BE2C (cell line): ENCODE measurements around the gene POM121.
A peak's percentile ranks its signal among the peaks of the same experiment; 100 is the strongest.
"Not testable (repeated sequence)": the region's sequence is repeated elsewhere in the genome, so short reads cannot be mapped to it uniquely, and the experiment has no call there.

ENCODE experiments used
- DNase-seq: peaks from one replicate; pipeline ENCODE4 v3.0.0-alpha.2; 2020
- H3K27me3 ChIP-seq: fragments of 250-450 bp; sonication (Bioruptor Pico); 2 replicates; pipeline ENCODE4 v1.5.1; 2020; ENCODE audit warnings: mild to moderate bottlenecking
- H3K36me3 ChIP-seq: fragments of 250-450 bp; sonication (Bioruptor Pico); 2 replicates; pipeline ENCODE4 v1.5.1; 2020; ENCODE audit warnings: mild to moderate bottlenecking
- H3K4me1 ChIP-seq: fragments of 250-450 bp; sonication (Bioruptor Pico); 2 replicates; pipeline ENCODE4 v1.5.1; 2020
- H3K4me3 ChIP-seq: 2 replicates; pipeline ENCODE4 v1.5.1; 2011; ENCODE audit warnings: low read depth, low read length
- H3K9me3 ChIP-seq: fragments of 250-450 bp; sonication (Bioruptor Pico); 2 replicates; pipeline ENCODE4 v1.5.1; 2020

POM121 gene

DNA sequence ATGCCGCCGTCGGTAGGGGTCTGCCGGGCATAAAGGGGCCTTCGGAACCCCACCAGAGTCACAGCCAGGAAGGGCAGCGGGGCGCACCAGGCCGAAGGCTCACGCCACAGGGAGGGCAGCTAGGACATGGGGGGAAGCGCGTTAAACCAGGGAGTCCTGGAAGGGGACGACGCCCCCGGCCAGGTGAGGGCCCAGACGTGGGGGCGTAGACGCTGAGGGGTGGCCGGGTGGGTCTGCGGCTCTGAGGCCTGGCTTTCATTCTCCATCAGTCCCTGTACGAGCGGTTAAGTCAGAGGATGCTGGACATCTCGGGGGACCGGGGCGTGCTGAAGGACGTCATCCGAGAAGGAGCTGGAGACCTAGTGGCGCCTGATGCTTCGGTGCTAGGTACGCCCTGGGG, 44.8 kb downstream of the POM121 start:
- not testable (repeated sequence) for H3K27me3 ChIP-seq, H3K36me3 ChIP-seq, DNase-seq, H3K4me3 ChIP-seq, H3K4me1 ChIP-seq, H3K9me3 ChIP-seq

DNA sequence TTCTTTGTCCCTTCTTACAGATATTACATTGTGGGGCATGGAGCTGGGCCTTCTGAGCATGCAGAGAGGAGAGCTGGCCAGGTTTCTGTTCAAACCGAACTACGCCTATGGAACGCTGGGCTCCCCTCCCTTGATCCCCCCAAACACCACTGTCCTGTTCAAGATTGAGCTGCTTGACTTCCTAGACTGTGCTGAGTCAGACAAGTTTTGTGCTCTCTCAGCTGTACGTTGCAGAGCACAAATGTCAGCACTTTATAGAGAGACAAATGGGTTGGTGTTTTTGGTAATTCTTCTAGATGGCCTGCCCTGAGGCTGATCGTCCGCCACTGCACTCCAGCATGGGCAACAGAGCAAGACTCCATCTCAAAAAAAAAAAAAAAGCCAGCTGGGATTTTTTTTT, 46.6 kb downstream of the POM121 start:
- not testable (repeated sequence) for H3K9me3 ChIP-seq, H3K4me1 ChIP-seq, H3K27me3 ChIP-seq, H3K4me3 ChIP-seq, DNase-seq, H3K36me3 ChIP-seq

DNA sequence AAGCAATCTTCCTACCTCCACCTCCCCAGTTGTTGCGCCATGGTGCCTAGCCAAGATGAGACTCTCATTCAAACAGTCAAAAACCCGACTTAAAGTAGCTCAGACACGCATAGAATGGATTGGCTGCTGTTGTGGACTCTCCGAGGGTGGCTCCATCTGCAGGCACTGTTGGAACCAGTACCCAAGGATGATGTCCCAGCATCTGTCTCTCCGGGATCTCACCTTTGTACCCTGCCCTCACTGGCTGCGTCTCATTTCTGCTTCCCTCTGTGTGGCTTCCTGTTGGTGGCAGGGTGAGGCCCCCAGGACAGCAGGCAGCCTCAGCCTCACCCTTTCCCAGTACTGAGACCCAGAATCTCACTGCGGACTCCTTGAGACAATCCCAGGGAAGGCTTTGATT, 49.9 kb downstream of the POM121 start:
- not testable (repeated sequence) for H3K4me3 ChIP-seq, DNase-seq, H3K9me3 ChIP-seq, H3K27me3 ChIP-seq, H3K4me1 ChIP-seq, H3K36me3 ChIP-seq

DNA sequence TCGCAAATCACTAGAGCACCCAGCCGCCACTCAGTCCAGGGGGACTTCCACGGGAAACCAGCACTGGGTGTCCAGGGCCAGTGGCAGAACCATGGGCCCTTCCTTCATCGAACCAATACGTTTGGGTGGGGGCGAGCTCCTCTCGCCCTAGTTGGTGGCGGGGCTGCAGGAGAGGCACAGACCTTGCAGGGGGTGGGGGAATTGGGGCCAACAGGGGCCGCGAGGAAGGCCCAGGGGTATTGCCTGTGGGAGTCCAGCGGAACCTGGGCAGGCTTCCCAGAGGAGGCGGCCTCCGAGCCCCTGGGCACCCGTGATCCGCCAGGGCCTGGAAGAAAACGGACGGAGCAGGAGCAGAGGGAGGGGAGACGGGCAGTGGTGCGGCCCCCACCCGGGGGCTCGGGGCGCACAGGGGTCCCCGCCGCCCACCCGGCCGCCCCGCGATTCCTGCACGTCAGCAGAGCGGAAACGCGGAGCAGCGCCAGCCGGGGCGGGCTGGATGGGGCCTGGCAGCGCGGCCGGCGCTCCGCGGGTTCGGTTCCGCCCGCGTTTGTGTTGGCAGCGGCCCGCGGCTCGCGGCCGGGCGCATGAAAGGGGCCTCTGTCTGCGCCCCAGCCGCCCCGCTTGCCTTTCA, 50.9 kb downstream of the POM121 start:
- not testable (repeated sequence) for H3K9me3 ChIP-seq, H3K36me3 ChIP-seq, H3K4me1 ChIP-seq, H3K4me3 ChIP-seq, H3K27me3 ChIP-seq
- peak; percentile 8 for DNase-seq

DNA sequence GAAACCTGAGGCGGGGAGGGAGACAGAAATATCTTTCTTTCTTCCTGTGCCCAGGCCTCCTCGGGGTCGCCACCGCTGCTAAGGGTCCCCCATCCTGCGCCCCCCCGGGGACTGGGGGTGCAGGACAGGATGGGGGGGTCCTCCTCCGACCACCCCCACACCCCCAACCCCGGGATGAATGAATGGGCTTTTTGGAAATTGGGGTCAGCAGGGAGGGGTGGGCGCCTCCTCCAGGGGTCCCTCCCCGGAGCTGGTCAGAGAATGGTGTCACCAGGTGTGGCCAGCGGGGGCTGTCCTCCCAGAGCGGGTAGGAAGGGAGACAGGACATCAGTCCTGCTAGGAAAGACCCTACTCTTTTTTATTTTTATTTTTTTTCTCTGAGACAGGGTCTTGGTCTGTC, 51.5 kb downstream of the POM121 start:
- not testable (repeated sequence) for H3K27me3 ChIP-seq, DNase-seq, H3K36me3 ChIP-seq, H3K4me3 ChIP-seq, H3K9me3 ChIP-seq, H3K4me1 ChIP-seq

DNA sequence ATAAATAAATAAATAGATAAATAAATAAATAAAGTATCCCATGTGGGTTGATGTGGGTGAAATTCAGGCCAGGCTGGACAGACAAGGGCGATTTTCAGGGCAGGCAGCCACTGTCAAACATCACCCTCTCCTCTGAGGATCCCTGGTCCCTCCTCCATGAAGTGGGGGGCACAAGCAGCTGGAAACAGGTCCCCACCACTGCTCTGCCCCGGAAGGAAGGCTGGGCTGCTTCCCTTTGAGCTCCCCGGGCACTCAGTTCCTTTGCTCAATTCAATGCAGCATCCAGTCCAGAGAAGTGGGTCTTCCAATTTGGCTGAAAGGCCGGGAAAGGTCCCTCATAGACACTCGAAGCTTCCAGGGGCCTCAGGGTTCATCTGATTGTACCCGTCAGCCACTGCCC, 55.5 kb downstream of the POM121 start:
- H3K9me3 ChIP-seq, H3K27me3 ChIP-seq, DNase-seq, H3K4me1 ChIP-seq, H3K36me3 ChIP-seq, H3K4me3 ChIP-seq: not testable (repeated sequence)

DNA sequence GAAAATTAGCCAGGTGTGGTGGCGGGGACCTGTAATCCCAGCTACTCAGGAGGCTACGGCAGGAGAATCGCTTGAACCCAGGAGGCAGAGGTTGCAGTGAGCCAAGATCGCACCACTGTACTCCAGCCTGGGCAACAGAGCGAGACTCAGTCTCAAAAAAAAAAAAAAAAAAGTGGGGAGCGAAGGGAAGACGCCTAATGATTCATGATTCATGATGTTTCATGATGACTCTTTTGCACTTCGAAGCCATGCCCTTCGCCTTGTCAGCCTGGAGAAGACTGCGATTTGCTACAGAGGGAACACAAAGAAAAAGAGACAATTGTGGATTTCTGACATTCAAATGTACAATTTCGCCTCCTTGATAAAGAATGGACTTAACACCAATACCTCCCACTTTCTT, 57.2 kb downstream of the POM121 start:
- H3K36me3 ChIP-seq, DNase-seq: not testable (repeated sequence)

DNA sequence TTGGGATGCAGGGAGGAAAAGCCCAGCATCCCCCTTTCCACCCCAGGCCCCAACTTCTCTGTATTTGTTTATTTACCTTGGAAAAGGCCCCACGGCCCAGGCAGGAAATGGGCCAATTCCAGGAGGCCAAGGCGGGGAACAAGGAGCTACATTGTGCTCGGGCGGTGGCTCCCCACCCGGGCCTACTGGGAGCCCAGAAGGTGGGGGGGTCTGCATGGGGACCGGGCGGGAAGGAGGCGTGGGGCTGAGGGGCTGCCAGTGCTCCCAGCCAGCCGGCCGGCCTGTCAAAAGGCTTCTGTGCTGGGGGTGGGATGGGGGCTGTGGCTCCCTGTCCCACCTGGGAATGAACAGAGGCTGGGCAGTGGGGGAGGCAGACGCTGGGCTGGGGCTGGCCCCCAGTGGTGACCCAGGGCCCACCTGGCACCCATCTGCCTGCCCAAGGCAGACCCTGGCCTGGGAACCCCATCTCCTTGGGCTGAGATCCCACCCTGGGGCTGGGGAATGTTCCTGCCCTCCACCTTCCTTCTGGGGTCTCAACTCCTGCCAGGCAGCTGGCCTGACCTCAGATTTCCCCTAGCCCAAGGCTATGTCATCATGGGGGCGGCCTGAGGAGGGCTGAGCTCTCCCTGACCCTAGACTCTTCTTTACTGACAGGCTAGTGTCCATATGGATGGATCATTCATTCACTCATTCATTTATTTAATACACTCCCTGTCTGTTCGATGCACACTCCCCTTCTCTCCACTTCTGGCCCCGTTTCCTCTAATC, 65.4 kb downstream of the POM121 start:
- H3K4me1 ChIP-seq, H3K9me3 ChIP-seq, DNase-seq, H3K36me3 ChIP-seq, H3K27me3 ChIP-seq, H3K4me3 ChIP-seq: not testable (repeated sequence)

More for the DNA sequence above, 57.2 kb downstream of the POM121 start:
- not testable (repeated sequence) for H3K4me3 ChIP-seq, H3K4me1 ChIP-seq, H3K27me3 ChIP-seq, H3K9me3 ChIP-seq

DNA sequence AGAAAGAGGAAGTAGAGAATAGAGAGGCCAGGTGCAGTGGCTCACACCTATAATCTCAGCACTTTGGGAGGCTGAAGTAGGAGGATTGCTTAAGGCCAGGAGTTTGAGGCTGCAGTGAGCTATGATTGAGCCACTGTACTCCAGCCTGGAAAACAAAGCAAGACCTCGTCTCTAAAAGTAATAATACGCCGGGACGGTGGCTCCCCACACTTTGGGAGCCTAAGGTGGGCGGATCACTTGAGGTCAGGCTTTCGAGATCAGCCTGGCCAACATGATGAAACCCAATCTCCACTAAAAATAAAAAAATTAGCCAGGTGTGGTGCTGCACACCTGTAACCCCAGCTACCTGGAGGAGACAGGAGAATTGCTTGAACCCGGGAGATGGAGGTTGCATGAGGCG, 70.6 kb downstream of the POM121 start:
- H3K27me3 ChIP-seq, DNase-seq, H3K4me3 ChIP-seq, H3K4me1 ChIP-seq, H3K9me3 ChIP-seq, H3K36me3 ChIP-seq: not testable (repeated sequence)

DNA sequence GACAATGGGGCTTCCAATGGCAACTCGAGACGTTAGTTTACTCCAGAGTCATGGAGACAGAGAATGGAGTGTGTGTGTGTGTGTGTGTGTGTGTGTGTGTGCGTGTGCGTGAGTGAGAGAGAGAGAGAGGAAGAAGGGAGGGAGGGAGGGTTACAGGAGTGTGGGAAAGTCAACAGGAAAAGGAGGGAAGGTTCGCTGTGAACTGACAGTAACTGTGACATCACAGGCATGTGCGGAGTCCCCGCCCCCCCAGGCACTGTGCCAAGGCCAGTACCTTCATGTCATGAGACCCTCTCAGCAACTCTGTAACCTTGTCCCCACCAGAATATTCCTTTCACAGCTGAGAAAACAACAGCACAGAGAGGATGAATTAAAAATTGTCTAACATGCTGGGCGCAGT, 72.6 kb downstream of the POM121 start:
- H3K27me3 ChIP-seq, H3K9me3 ChIP-seq, H3K4me1 ChIP-seq, DNase-seq, H3K36me3 ChIP-seq, H3K4me3 ChIP-seq: not testable (repeated sequence)

DNA sequence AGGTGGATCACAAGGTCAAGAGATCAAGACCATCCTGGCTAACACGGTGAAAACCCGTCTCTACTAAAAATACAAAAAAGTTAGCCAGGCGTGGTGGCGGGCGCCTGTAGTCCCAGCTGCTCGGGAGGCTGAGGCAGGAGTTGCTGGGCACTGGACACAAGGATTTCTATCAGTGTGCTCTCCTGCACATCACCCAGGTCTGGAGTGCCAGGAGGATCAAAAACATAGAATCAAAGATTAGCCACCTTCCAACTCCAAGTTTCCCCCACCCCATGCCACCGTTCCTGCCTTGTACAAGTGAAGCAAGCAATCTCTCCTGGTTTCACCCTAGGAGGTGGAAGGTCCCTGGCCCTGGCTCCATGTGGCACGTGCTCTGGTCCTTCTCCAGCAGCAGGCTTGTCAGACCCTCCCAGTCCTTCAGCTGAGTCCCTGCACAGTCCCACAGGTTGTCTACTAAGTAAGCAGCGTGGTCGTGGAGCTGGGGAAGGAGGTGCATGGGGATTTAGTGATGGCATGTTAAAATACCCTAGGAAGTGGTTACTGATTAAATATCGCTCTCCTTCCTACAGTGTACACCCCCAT, 73.1 kb downstream of the POM121 start:
- H3K9me3 ChIP-seq, DNase-seq, H3K4me3 ChIP-seq, H3K27me3 ChIP-seq, H3K36me3 ChIP-seq, H3K4me1 ChIP-seq: not testable (repeated sequence)
